ENCODE results near the gene AURKAIP1. TPM values are rescaled to one million over a fixed set of nuclear protein-coding genes. Genes with fewer than 3 reads are reported as not detected.

The AURKAIP1 gene
- polyA plus RNA-seq, 1 donor: 71.7 TPM

DNA sequence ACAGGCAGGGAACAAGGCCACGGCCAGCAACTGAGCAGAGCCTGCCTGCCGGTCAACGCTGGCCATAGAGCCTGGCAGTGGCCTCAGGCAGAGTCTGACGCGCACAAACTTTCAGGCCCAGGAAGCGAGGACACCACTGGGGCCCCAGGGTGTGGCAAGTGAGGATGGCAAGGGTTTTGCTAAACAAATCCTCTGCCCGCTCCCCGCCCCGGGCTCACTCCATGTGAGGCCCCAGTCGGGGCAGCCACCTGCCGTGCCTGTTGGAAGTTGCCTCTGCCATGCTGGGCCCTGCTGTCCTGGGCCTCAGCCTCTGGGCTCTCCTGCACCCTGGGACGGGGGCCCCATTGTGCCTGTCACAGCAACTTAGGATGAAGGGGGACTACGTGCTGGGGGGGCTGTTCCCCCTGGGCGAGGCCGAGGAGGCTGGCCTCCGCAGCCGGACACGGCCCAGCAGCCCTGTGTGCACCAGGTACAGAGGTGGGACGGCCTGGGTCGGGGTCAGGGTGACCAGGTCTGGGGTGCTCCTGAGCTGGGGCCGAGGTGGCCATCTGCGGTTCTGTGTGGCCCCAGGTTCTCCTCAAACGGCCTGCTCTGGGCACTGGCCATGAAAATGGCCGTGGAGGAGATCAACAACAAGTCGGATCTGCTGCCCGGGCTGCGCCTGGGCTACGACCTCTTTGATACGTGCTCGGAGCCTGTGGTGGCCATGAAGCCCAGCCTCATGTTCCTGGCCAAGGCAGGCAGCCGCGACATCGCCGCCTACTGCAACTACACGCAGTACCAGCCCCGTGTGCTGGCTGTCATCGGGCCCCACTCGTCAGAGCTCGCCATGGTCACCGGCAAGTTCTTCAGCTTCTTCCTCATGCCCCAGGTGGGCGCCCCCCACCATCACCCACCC is 43.7 kb downstream of the AURKAIP1 start, which contains the start of gene TAS1R3:
TAS1R3 (plus strand) TSS at position 213 of the 898 bp plus-strand sequence; CDS start at position 279, 66 bp downstream.
- DNase-seq: no peak

GRCh38 chr1:1330366-1331067 is 44.5 kb downstream of the AURKAIP1 start:
- DNase-seq: no peak

DNA sequence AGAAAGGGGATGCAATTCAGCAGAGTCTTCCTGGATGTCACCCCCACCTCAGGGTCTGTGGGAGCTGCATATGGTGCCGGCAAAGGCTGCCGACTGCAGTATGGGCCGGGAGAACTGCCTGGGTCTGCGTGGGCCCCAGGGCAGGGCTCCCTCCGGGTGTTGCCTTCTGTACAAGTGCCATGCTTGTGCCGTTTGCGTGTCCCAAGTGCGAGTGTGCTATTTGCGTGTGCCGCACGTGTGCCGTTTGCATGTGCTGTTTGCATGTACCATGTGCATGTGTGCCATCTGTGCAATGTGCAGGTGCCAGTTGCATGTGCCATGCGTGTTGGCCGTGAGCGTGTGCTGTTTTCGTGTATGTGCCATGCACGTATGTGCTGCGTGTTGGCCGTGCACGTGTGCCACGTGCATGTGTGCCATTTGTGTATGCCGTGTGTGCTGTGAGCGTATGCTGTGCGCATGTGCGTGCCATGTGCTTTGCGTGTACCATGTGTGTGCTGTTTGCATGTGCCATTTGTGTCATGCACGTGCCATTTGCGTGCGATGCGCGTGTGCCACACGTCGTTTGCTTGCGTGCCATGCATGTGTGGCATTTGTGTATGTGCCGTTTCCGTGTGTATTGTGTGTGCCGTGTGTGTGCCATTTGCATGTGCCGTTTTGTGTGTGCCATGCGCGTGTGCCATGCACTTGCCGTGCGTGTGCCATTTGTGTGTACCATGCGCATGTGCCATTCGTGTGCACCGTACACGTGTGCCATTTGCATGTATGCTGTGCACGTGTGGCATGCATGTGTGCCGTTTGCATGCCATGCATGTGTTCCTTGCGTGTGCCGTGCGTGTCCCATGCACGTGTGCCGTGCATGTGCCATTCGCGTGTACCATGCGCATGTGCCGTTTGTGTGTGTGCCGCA is 45.5 kb downstream of the AURKAIP1 start:
- DNase-seq: no peak

DNA sequence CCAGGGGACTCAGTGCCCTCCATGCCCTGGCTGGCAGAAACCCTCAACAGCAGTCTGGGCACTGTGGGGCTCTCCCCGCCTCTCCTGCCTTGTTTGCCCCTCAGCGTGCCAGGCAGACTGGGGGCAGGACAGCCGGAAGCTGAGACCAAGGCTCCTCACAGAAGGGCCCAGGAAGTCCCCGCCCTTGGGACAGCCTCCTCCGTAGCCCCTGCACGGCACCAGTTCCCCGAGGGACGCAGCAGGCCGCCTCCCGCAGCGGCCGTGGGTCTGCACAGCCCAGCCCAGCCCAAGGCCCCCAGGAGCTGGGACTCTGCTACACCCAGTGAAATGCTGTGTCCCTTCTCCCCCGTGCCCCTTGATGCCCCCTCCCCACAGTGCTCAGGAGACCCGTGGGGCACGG is 46.8 kb downstream of the AURKAIP1 start:
- no peak for DNase-seq

GRCh38 chr1:1327291-1327690 is 47.7 kb downstream of the AURKAIP1 start:
- DNase-seq: no peak

GRCh38 chr1:1326075-1326605 is 48.9 kb downstream of the AURKAIP1 start:
- DNase-seq: no peak

- no peak for DNase-seq
Measured at GRCh38 chr1:1325288-1326074, 49.5 kb downstream of the AURKAIP1 start.

DNA sequence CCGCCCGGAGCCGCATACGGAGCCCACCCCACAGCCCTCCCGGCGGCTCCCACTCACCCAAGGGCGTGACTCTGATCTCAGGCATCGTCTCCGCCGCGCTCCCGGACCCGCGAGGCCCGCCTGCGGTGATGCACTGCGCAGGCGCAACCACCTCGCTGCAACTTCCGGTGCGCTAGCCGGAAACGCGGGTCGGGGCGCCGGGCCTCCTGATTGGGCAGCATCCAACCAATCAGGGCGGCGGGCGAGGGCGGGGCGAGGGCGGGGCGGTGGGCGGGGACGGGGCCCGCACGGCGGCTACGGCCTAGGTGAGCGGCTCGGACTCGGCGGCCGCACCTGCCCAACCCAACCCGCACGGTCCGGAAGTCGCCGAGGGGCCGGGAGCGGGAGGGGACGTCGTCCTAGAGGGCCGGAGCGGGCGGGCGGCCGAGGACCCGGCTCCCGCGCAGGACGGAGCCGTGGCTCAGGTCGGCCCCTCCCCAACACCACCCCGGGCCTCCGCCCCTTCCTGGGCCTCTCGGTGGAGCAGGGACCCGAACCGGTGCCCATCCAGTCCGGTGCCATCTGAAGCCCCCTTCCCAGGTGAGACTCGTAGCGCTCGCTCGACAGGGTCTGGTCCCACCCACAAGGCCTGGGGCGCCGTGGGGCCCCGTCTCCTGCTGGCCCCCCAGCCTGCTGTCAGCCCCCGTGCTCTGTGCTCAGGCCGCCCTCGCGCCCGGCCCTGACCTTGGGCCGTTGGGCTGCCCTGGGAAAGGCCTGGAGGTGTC is 50.3 kb downstream of the AURKAIP1 start, which contains the start of the genes CPTP and INTS11:
CPTP (plus strand) TSS at position 279 of the 764 bp plus-strand sequence. CDS start 2,109 bp downstream, outside the sequence.
INTS11 (minus strand) TSS at position 137 of the 764 bp plus-strand sequence; CDS start at position 85, 52 bp downstream.
- peak; percentile 92 for DNase-seq

- no peak for DNase-seq
Measured at GRCh38 chr1:1324084-1324523, 50.9 kb downstream of the AURKAIP1 start.

Other genes with a start within 250 kb of the AURKAIP1 start
- 0.25 TPM for gene TTLL10, start 201.3 kb downstream of the AURKAIP1 start, polyA plus RNA-seq (ENCODE audit: insufficient read length)
- gene TNFRSF18, start 168.6 kb downstream of the AURKAIP1 start, polyA plus RNA-seq (ENCODE audit: insufficient read length): 4.1 TPM
- gene TNFRSF4, start 161.1 kb downstream of the AURKAIP1 start, polyA plus RNA-seq (ENCODE audit: insufficient read length): 3.2 TPM
- 92.9 TPM for gene SDF4, start 143.2 kb downstream of the AURKAIP1 start, polyA plus RNA-seq (ENCODE audit: insufficient read length)
- 20.0 TPM for gene B3GALT6, start 143.0 kb downstream of the AURKAIP1 start, polyA plus RNA-seq (ENCODE audit: insufficient read length)
- gene C1QTNF12, start 128.5 kb downstream of the AURKAIP1 start, polyA plus RNA-seq (ENCODE audit: insufficient read length): 3.6 TPM
- 39.1 TPM for gene UBE2J2, start 101.4 kb downstream of the AURKAIP1 start, polyA plus RNA-seq (ENCODE audit: insufficient read length)
- gene SCNN1D, start 94.8 kb downstream of the AURKAIP1 start, polyA plus RNA-seq (ENCODE audit: insufficient read length): 5.4 TPM
- gene ACAP3, start 67.3 kb downstream of the AURKAIP1 start, polyA plus RNA-seq (ENCODE audit: insufficient read length): 54.6 TPM
- gene PUSL1, start 66.6 kb downstream of the AURKAIP1 start, polyA plus RNA-seq (ENCODE audit: insufficient read length): 7.0 TPM
- 87.7 TPM for gene INTS11, start 50.5 kb downstream of the AURKAIP1 start, polyA plus RNA-seq (ENCODE audit: insufficient read length)
- gene CPTP, start 50.4 kb downstream of the AURKAIP1 start, polyA plus RNA-seq (ENCODE audit: insufficient read length): 20.2 TPM
- gene TAS1R3, start 43.9 kb downstream of the AURKAIP1 start, polyA plus RNA-seq (ENCODE audit: insufficient read length): 3.9 TPM
- gene DVL1, start 25.8 kb downstream of the AURKAIP1 start, polyA plus RNA-seq (ENCODE audit: insufficient read length): 54.3 TPM
- 73.1 TPM for gene MXRA8, start 16.7 kb downstream of the AURKAIP1 start, polyA plus RNA-seq (ENCODE audit: insufficient read length)
- gene CCNL2, start 24.1 kb upstream of the AURKAIP1 start, polyA plus RNA-seq (ENCODE audit: insufficient read length): 174 TPM
- gene MRPL20, start 32.1 kb upstream of the AURKAIP1 start, polyA plus RNA-seq (ENCODE audit: insufficient read length): 91.1 TPM
- gene ANKRD65, start 46.1 kb upstream of the AURKAIP1 start, polyA plus RNA-seq (ENCODE audit: insufficient read length): 24.7 TPM
- gene VWA1, start 60.5 kb upstream of the AURKAIP1 start, polyA plus RNA-seq (ENCODE audit: insufficient read length): 72.5 TPM
- 0.90 TPM for gene ATAD3C, start 74.5 kb upstream of the AURKAIP1 start, polyA plus RNA-seq (ENCODE audit: insufficient read length)
- gene ATAD3B, start 96.6 kb upstream of the AURKAIP1 start, polyA plus RNA-seq (ENCODE audit: insufficient read length): 13.0 TPM
- 23.1 TPM for gene ATAD3A, start 137.0 kb upstream of the AURKAIP1 start, polyA plus RNA-seq (ENCODE audit: insufficient read length)
- gene TMEM240, start 165.4 kb upstream of the AURKAIP1 start, polyA plus RNA-seq (ENCODE audit: insufficient read length): 4.8 TPM
- gene SSU72, start 199.7 kb upstream of the AURKAIP1 start, polyA plus RNA-seq (ENCODE audit: insufficient read length): 92.1 TPM
- 3.0 TPM for gene FNDC10, start 224.9 kb upstream of the AURKAIP1 start, polyA plus RNA-seq (ENCODE audit: insufficient read length)
- gene MIB2, start 240.3 kb upstream of the AURKAIP1 start, polyA plus RNA-seq (ENCODE audit: insufficient read length): 92.6 TPM